ENCODE results near the gene TEX22. TPM values are rescaled to one million over a fixed set of nuclear protein-coding genes. Genes with fewer than 3 reads are reported as not detected.

The TEX22 gene
- total and polyA plus RNA-seq, 2 experiments from 2014 or later: 0.21 TPM

- no peak overlapping the region for H3K27ac Mint-ChIP-seq
Observed at GRCh38 chr14:105445290-105445689, 47.0 kb downstream of the TEX22 start.

GRCh38 chr14:105445901-105446845 lies 47.8 kb downstream of the TEX22 start:
- Mint-ChIP-seq H3K27me3 (ENCODE audit: insufficient read depth, low read depth, poor library complexity) (peaks cover 11% of the 10 kb centered on the region), H3K9me3 (no peaks in the 10 kb centered on the region), H3K4me3 (no peak overlapping the region), H3K27ac (no peak overlapping the region), H3K36me3 (ENCODE audit: low read depth) (peaks cover 31% of the 10 kb centered on the region), H3K4me1 (peaks cover 3% of the 10 kb centered on the region; the same call in 1 of the 3 replicates)
- Histone ChIP-seq H3K27me3 (ENCODE audit: insufficient read depth) (no peaks in the 10 kb centered on the region), H4K20me1 (replicated peaks; ENCODE audit: insufficient read depth) (peaks cover 16% of the 10 kb centered on the region), H3K4me2 (no peak overlapping the region), H3K27ac (ENCODE audit: low read depth) (no peak overlapping the region), H3K4me3 (no peak overlapping the region), H3F3A (replicated peaks; ENCODE audit: low read depth) (0 out of 2 replicates have a peak, but pooled peaks cover 3% of the 10 kb centered on the region), H2AFZ (no peak overlapping the region), H3K36me3 (ENCODE audit: insufficient read depth) (peaks cover 7% of the 10 kb centered on the region), H3K79me2 (replicated peaks; ENCODE audit: insufficient read depth) (peaks cover 11% of the 10 kb centered on the region; the same call in 1 of the 2 replicates), H3K9me2 (ENCODE audit: insufficient read depth) (no peaks in the 10 kb centered on the region), H3K4me1 (ENCODE audit: insufficient read depth) (no peaks in the 10 kb centered on the region)
- DNase-seq (ENCODE audit: low spot score): no peak
- no peak for ATAC-seq
- TF ChIP-seq CTCF (conservative IDR thresholded peaks at IDR 0.05; ENCODE audit: low read depth in 2 of 2) (no peak), EZH2phosphoT487 (IDR thresholded peaks at IDR 0.05; ENCODE audit: unreplicated experiment) (no peak), EZH2 (IDR thresholded peaks at IDR 0.05; ENCODE audit: low read depth, unreplicated experiment) (no peak), ZNF331 (CRISPR knock-in tag; IDR thresholded peaks at IDR 0.05; ENCODE audit: low read depth) (no peak), ZNF114 (CRISPR knock-in tag; IDR thresholded peaks at IDR 0.05) (no peak), STAT1 (IDR thresholded peaks at IDR 0.05; ENCODE audit: unreplicated experiment) (no peak), NANOG (IDR thresholded peaks at IDR 0.05; ENCODE audit: borderline replicate concordance) (no peak), JUNB (IDR thresholded peaks at IDR 0.05; ENCODE audit: unreplicated experiment) (no peak), CREB1 (CRISPR knock-in tag; IDR thresholded peaks at IDR 0.05; ENCODE audit: low read depth) (no peak), ZNF462 (CRISPR knock-in tag; IDR thresholded peaks at IDR 0.05) (no peak), POLR2AphosphoS5 (IDR thresholded peaks at IDR 0.05; ENCODE audit: low read depth) (no peak)

More at GRCh38 chr14:105445290-105445689, 47.0 kb downstream of the TEX22 start:
- Histone ChIP-seq H3K4me1 (ENCODE audit: insufficient read depth) (no peaks in the 10 kb centered on the region), H3K4me3 (no peak overlapping the region), H3K27me3 (ENCODE audit: insufficient read depth) (no peaks in the 10 kb centered on the region), H3K36me3 (ENCODE audit: insufficient read depth) (peaks cover 4% of the 10 kb centered on the region), H2AFZ (no peak overlapping the region), H3K27ac (ENCODE audit: low read depth) (0 out of 2 replicates have a peak overlapping the region, but pooled peaks have one; percentile 32), H3K9me2 (ENCODE audit: insufficient read depth) (no peaks in the 10 kb centered on the region), H3K79me2 (replicated peaks; ENCODE audit: insufficient read depth) (peaks cover 11% of the 10 kb centered on the region; the same call in 1 of the 2 replicates), H3K4me2 (no peak overlapping the region), H4K20me1 (replicated peaks; ENCODE audit: insufficient read depth) (peaks cover 13% of the 10 kb centered on the region), H3F3A (replicated peaks; ENCODE audit: low read depth) (0 out of 2 replicates have a peak, but pooled peaks cover 3% of the 10 kb centered on the region)
- no peak for DNase-seq (ENCODE audit: low spot score)
- peaks cover 3% of the 10 kb centered on the region; the same call in 1 of the 3 replicates for H3K4me1 Mint-ChIP-seq
- H3K4me3 Mint-ChIP-seq: no peak overlapping the region
- no peaks in the 10 kb centered on the region for H3K9me3 Mint-ChIP-seq
- peaks cover 22% of the 10 kb centered on the region for H3K36me3 Mint-ChIP-seq (ENCODE audit: low read depth)
- H3K27me3 Mint-ChIP-seq (ENCODE audit: insufficient read depth, low read depth, poor library complexity): peaks cover 11% of the 10 kb centered on the region
- no peak for ATAC-seq
- TF ChIP-seq POLR2AphosphoS5 (IDR thresholded peaks at IDR 0.05; ENCODE audit: low read depth) (0 out of 2 replicates have a peak, but pooled peaks have one; percentile 4), ZNF331 (CRISPR knock-in tag; IDR thresholded peaks at IDR 0.05; ENCODE audit: low read depth) (no peak)
